Activated CD4-positive, alpha-beta memory T cell treated with anti-CD3 and anti-CD28 coated beads, Interleukin-2, amount 10 ng/mL, durations not matched to agents 7 days and 5 days (primary cell): Measurements from ENCODE around the gene ZNF827. TPM values are rescaled to one million over a fixed set of nuclear protein-coding genes. Genes with fewer than 3 reads are reported as not detected.

Source experiments
- CTCF ChIA-PET: fragments of 350-600 bp; sonication (Branson Sonifier 250); formaldehyde crosslinking; loops from one replicate; lab custom pipeline; 2021; ENCODE audit warnings: antibody characterized with exemption, inconsistent platforms; lab: Charles Lee
- POLR2A ChIA-PET: fragments of 350-600 bp; sonication (Branson Sonifier 250); formaldehyde crosslinking; loops from one replicate; lab custom pipeline; 2021; ENCODE audit warnings: antibody characterized with exemption; lab: Charles Lee
- DNase-seq: peaks from one replicate; pipeline ENCODE4 v3.0.0-alpha.2; 2020
- H3K27ac Mint-ChIP-seq: one replicate; pipeline ENCODE4 v1.8.0; 2021; ENCODE audit warnings: mild to moderate bottlenecking, mixed read lengths
- H3K27me3 Mint-ChIP-seq: one replicate; pipeline ENCODE4 v1.8.0; 2021; ENCODE audit warnings: mixed read lengths
- H3K36me3 Mint-ChIP-seq: one replicate; pipeline ENCODE4 v1.8.0; 2021; ENCODE audit warnings: low read depth, mixed read lengths
- H3K4me1 Mint-ChIP-seq: one replicate; pipeline ENCODE4 v1.8.0; 2021; ENCODE audit warnings: mixed read lengths
- H3K4me3 Mint-ChIP-seq: one replicate; pipeline ENCODE4 v1.8.0; 2021; ENCODE audit warnings: mild to moderate bottlenecking, mixed read lengths
- H3K9me3 Mint-ChIP-seq: one replicate; pipeline ENCODE4 v1.8.0; 2021; ENCODE audit warnings: mixed read lengths
- total RNA-seq, 2 experiments: library from RNA; stranded (reverse); gene quantifications; one replicate each; pipeline ENCODE4 v1.2.3, GENCODE V29; 2021

The ZNF827 gene
- total RNA-seq, 2 experiments from 2014 or later: 7.9 to 10.3 TPM

- Mint-ChIP-seq H3K4me3 (no peak overlapping the region), H3K27me3 (no peaks in the 10 kb centered on the region), H3K9me3 (peaks cover 6% of the 10 kb centered on the region), H3K27ac (no peak overlapping the region), H3K4me1 (peaks cover 10% of the 10 kb centered on the region), H3K36me3 (peaks cover 69% of the 10 kb centered on the region)
- CTCF ChIA-PET: no interaction called here
- POLR2A ChIA-PET: no interaction called here
- DNase-seq: no peak
Measured at GRCh38 chr4:145763399-145763798, 175.2 kb downstream of the ZNF827 start.

GRCh38 chr4:145762719-145763118 is 175.9 kb downstream of the ZNF827 start:
- ChIA-PET CTCF (no interaction called here), POLR2A (no interaction called here)
- H3K27me3 Mint-ChIP-seq: no peaks in the 10 kb centered on the region
- no peak for DNase-seq
- no peak overlapping the region for H3K4me3 Mint-ChIP-seq
- peaks cover 68% of the 10 kb centered on the region for H3K36me3 Mint-ChIP-seq
- peaks cover 10% of the 10 kb centered on the region for H3K4me1 Mint-ChIP-seq
- H3K9me3 Mint-ChIP-seq: peaks cover 6% of the 10 kb centered on the region
- H3K27ac Mint-ChIP-seq: no peak overlapping the region

DNA sequence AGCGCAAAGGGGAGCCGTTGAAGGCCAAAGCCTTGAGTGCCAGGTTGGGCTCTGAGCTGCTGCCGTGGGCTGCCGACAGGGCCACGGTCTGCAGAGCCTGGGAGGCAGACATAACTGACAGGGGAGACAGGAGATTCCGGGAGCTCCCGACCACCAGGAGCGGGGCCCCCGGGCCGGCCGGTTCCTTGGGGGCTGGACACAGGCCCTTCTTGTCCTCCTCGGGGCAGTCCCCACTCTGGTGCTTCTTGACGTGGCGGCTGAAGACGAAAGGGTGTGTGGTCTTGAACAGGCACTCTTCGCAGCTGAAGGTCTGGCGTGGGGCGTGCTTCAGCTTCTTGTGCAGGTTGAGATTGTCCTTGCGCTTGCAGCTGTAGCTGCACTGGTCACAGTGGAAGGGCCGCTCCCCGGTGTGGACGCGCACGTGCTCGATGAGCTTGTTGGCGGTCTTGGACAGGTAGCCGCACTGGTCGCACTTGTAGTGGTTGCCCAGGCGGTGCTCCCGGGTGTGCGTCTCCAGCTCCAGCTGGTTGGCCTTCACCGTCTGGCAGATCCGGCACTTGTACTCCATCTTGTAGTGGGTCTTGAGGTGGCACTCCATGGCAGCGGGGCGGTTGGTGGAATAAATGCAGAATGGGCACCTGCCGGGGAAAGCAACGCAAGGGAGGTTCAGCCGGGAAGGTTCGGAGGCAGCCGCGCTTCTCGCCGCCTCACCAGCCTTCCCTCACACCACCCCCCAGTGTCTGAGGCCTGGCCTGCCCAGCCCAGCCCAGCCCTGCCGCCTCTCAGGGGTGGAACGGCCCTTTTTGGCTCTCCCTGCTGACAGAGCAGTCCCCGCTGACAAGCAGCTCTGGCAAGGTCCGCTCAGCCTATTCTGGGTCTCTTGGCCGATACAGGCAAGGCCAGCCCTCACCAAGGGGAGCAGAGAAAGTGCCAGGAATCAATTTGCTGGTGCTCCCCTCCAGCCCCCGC is 177.4 kb downstream of the ZNF827 start:
- no peaks in the 10 kb centered on the region for H3K27me3 Mint-ChIP-seq
- H3K4me1 Mint-ChIP-seq: peaks cover 12% of the 10 kb centered on the region
- DNase-seq: no peak
- CTCF ChIA-PET: no interaction called here
- peaks cover 3% of the 10 kb centered on the region for H3K9me3 Mint-ChIP-seq
- no peak overlapping the region for H3K27ac Mint-ChIP-seq
- H3K36me3 Mint-ChIP-seq: peaks cover 54% of the 10 kb centered on the region
- POLR2A ChIA-PET: no interaction called here
- H3K4me3 Mint-ChIP-seq: no peak overlapping the region

DNA sequence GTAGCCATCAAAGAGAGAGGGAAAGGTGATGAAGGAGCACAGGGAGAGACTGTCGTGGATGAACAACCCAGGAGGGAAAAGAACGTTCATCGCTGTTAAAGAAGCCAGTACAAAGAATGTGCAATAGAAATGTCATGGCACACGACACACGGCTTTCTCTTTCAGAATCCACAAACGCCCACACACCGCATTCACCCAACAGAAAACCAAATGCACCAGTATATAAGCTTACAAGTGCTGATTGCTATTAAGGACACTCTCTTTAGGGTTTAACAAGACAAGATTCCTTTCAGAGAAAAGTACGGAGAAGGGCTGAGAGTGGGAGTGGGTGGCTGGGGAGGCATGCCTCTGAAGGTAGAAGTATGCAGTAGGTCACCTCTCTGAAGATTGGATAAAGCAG is 178.4 kb downstream of the ZNF827 start:
- POLR2A ChIA-PET: no interaction called here

DNA sequence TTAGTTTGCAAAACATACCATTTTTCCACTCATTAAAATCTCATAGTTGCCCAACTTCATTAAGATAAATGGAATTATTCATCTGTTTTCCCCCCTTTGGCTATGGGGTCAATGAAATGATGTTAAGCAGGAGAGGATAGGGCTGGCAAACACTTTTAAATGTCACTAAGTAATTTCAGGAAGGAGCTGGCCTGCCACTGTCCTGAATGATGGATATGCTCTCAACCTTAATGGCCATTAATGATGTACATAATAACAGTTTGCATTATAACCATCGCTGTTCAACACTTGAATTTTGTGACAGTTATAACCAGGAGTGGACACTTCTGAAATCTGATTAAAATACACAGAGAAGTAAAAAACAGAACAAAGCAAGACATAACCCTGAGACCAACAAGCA is 181.4 kb downstream of the ZNF827 start:
- DNase-seq: no peak
- H3K36me3 Mint-ChIP-seq: peaks cover 25% of the 10 kb centered on the region
- H3K4me3 Mint-ChIP-seq: no peak overlapping the region
- CTCF ChIA-PET: no interaction called here
- POLR2A ChIA-PET: no interaction called here
- peaks cover 3% of the 10 kb centered on the region for H3K9me3 Mint-ChIP-seq
- H3K27ac Mint-ChIP-seq: no peak overlapping the region
- peaks cover 11% of the 10 kb centered on the region for H3K4me1 Mint-ChIP-seq
- H3K27me3 Mint-ChIP-seq: no peaks in the 10 kb centered on the region

More for the DNA sequence above, 178.4 kb downstream of the ZNF827 start:
- Mint-ChIP-seq H3K27me3 (no peaks in the 10 kb centered on the region), H3K9me3 (peaks cover 3% of the 10 kb centered on the region), H3K36me3 (peaks cover 45% of the 10 kb centered on the region), H3K27ac (no peak overlapping the region), H3K4me3 (no peak overlapping the region), H3K4me1 (peaks cover 11% of the 10 kb centered on the region)
- no peak for DNase-seq
- CTCF ChIA-PET: no interaction called here

DNA sequence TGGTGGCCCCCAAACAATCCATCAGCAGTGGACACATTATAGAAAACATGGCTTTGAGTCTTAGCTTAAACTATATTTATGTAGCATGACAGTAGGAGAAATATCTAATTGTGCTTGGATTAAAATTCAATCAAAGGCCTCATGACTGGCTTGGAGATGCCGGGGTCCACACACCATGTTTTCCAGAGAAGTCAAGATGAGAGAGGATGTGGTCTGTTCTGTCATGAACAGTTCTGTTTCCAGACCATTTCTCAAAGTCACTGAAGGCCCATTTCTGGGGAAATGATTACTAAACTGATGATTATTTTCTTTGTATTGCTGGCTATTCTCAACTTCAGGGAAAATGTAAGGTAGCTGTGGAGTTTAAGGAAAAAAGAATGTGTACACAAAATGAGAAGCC is 182.4 kb downstream of the ZNF827 start:
- CTCF ChIA-PET: no interaction called here
- H3K4me3 Mint-ChIP-seq: no peak overlapping the region
- POLR2A ChIA-PET: no interaction called here
- peaks cover 3% of the 10 kb centered on the region for H3K9me3 Mint-ChIP-seq
- no peak overlapping the region for H3K27ac Mint-ChIP-seq
- H3K4me1 Mint-ChIP-seq: peaks cover 11% of the 10 kb centered on the region
- peaks cover 20% of the 10 kb centered on the region for H3K36me3 Mint-ChIP-seq
- DNase-seq: no peak
- no peaks in the 10 kb centered on the region for H3K27me3 Mint-ChIP-seq

DNA sequence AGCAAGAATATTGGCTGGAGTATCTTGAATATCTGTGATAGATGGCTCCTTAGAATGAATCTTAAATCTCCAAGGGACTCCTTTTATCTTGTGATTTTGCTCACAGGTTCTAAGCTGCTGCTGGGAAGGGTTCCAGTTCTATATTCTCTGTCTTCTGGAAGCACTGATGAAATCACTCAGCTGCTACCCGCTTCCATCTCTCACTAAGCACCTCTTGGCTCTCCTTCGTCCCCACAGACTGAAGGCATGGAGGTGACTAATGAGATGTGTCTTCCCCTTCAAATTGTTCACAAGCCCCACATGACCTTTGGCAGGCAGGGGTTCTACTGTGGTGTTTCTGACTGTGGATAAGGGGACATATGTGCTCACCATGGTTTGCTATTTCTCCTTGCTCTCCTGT is 182.8 kb downstream of the ZNF827 start:
- H3K27me3 Mint-ChIP-seq: no peaks in the 10 kb centered on the region
- H3K4me1 Mint-ChIP-seq: peaks cover 11% of the 10 kb centered on the region
- ChIA-PET CTCF (no interaction called here), POLR2A (no interaction called here)
- DNase-seq: no peak
- no peak overlapping the region for H3K4me3 Mint-ChIP-seq
- H3K9me3 Mint-ChIP-seq: peaks cover 3% of the 10 kb centered on the region
- peaks cover 18% of the 10 kb centered on the region for H3K36me3 Mint-ChIP-seq
- H3K27ac Mint-ChIP-seq: no peak overlapping the region

- ChIA-PET POLR2A (no interaction called here), CTCF (no interaction called here)
- H3K9me3 Mint-ChIP-seq: no peaks in the 10 kb centered on the region
- no peak for DNase-seq
- no peaks in the 10 kb centered on the region for H3K36me3 Mint-ChIP-seq
- no peak overlapping the region for H3K4me3 Mint-ChIP-seq
- H3K4me1 Mint-ChIP-seq: no peaks in the 10 kb centered on the region
- no peak overlapping the region for H3K27ac Mint-ChIP-seq
- peaks cover 36% of the 10 kb centered on the region for H3K27me3 Mint-ChIP-seq
Measured at GRCh38 chr4:145743641-145744040, 195.0 kb downstream of the ZNF827 start.

DNA sequence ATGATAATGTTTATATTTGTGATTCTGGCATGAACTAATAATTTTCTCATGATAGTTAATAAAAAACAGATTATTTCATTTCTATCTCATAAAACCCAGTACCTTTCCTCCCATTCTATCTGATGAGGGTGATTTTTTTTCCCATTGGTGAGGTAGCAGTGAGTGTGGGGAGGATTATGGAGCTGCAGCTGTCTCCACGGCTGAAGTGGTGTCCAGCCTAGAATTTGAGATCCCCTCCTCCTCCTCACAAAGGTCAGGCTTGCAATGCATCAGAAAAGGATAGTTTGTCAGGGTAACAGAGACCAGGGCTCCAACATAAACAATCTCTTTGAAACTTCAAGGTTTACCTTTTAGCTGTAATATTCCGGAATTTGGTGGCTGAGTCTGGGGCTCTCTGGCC is 197.8 kb downstream of the ZNF827 start:
- ChIA-PET CTCF (no interaction called here), POLR2A (no interaction called here)
- Mint-ChIP-seq H3K4me3 (no peak overlapping the region), H3K27me3 (peaks cover 14% of the 10 kb centered on the region), H3K36me3 (no peaks in the 10 kb centered on the region), H3K27ac (no peak overlapping the region), H3K9me3 (no peaks in the 10 kb centered on the region), H3K4me1 (no peaks in the 10 kb centered on the region)
- no peak for DNase-seq

- no peaks in the 10 kb centered on the region for H3K9me3 Mint-ChIP-seq
- peaks cover 4% of the 10 kb centered on the region for H3K4me1 Mint-ChIP-seq
- CTCF ChIA-PET: no interaction called here
- H3K4me3 Mint-ChIP-seq: no peak overlapping the region
- no peak overlapping the region for H3K27ac Mint-ChIP-seq
- H3K36me3 Mint-ChIP-seq: no peaks in the 10 kb centered on the region
- POLR2A ChIA-PET: no interaction called here
- DNase-seq: no peak
- H3K27me3 Mint-ChIP-seq: peaks cover 9% of the 10 kb centered on the region
Measured at GRCh38 chr4:145739845-145740244, 198.8 kb downstream of the ZNF827 start.

DNA sequence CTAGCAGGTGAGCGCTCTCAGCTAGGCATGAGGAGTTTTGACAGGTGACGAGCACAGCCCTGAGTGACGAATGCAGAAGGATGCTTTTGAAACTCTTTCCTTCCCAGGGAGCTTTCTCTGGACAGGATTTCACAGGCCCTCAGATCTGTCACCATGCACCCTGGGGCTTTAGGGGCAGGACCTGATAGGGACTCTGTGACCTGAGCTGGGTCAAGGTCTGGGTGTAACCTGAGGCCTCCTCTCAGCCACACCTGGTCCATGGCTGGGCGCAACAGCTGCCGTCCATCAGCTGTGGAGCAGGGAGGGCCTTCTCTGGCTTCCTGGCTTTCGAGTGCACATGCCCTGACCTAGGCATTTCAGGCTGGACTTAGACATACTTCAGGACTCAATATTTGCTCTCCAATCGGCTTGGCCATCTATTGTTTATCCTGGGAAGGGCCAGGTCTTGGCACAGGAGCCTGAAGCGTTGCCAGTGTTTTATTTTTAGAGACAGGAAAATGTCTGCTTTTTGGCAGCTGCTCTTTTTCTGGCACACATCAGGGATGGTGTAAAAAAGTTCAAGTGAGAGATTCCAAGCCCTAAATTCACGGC is 202.3 kb downstream of the ZNF827 start:
- Mint-ChIP-seq H3K36me3 (no peaks in the 10 kb centered on the region), H3K27me3 (peaks cover under 1% of the 10 kb centered on the region), H3K4me3 (no peak overlapping the region), H3K9me3 (no peaks in the 10 kb centered on the region), H3K27ac (no peak overlapping the region), H3K4me1 (peaks cover 25% of the 10 kb centered on the region)
- ChIA-PET POLR2A (no interaction called here), CTCF (no interaction called here)
- DNase-seq: no peak

GRCh38 chr4:145735827-145736226 is 202.8 kb downstream of the ZNF827 start:
- Mint-ChIP-seq H3K27me3 (peaks cover 3% of the 10 kb centered on the region), H3K9me3 (no peaks in the 10 kb centered on the region), H3K4me1 (peaks cover 27% of the 10 kb centered on the region), H3K27ac (no peak overlapping the region), H3K36me3 (no peaks in the 10 kb centered on the region), H3K4me3 (no peak overlapping the region)
- DNase-seq: no peak
- ChIA-PET POLR2A (no interaction called here), CTCF (no interaction called here)

GRCh38 chr4:145735347-145735675 is 203.3 kb downstream of the ZNF827 start:
- Mint-ChIP-seq H3K9me3 (no peaks in the 10 kb centered on the region), H3K27ac (no peak overlapping the region), H3K4me1 (peaks cover 27% of the 10 kb centered on the region), H3K36me3 (no peaks in the 10 kb centered on the region), H3K27me3 (peaks cover 5% of the 10 kb centered on the region), H3K4me3 (no peak overlapping the region)
- ChIA-PET POLR2A (no interaction called here), CTCF (no interaction called here)
- no peak for DNase-seq
